Lower leg skin (tissue), 3 donors: ENCODE measurements around the gene GPC6.

Experiments used
- CTCF ChIP-seq, 3 donors: fragments of 450-650 bp; IDR thresholded peaks; one replicate each; pipeline ENCODE4 v1.5.1; 2016; ENCODE audit warnings: antibody characterized with exemption in 3 of 3, mild to moderate bottlenecking in 3 of 3, moderate library complexity in 2 of 3
- POLR2A ChIP-seq, 2 donors: fragments of 450-650 bp; IDR thresholded peaks; one replicate each; pipeline ENCODE4 v1.6.1; 2016 to 2017; ENCODE audit warnings: antibody characterized with exemption in 2 of 2, mild to moderate bottlenecking in 1 of 2, moderate library complexity in 1 of 2

DNA sequence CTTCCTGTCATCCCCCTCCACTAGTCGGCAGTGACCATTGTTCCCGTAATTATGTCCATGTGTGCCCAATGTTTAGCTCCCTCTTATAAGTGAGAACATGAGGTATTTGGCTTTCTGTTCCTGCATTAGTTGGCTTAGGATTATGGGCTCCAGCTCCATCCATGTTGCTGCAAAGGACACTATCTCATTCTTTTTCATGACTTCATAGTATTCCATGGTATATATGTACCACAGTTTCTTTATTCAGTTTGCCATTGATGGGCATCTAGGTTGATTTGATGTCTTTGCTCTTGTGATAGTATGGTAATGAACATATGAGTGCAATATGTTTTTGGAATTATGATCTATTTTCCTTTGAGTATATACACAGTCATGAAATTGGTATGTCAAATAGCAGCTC lies 730.8 kb downstream of the GPC6 start:
- TF ChIP-seq CTCF (IDR thresholded peaks at IDR 0.05) (no peak), POLR2A (IDR thresholded peaks at IDR 0.05) (no peak)
